Measurements from ENCODE around the gene RO60.

DNA sequence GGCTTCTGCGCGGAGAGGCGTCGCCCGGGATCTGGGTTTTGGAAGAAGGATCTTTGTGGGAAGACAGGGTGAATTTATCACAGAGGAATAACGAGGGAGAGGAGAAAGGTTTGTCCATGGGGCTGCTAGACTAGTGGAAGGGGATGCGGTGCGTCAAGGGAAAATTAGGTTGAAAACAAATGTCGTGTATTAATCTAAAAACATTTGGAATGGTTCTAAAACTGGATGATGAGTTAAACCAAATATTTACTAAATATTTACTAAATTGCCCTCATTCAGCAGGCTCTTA is 647 bp downstream of the RO60 start:
- TF ChIP-seq, protein P1, sequence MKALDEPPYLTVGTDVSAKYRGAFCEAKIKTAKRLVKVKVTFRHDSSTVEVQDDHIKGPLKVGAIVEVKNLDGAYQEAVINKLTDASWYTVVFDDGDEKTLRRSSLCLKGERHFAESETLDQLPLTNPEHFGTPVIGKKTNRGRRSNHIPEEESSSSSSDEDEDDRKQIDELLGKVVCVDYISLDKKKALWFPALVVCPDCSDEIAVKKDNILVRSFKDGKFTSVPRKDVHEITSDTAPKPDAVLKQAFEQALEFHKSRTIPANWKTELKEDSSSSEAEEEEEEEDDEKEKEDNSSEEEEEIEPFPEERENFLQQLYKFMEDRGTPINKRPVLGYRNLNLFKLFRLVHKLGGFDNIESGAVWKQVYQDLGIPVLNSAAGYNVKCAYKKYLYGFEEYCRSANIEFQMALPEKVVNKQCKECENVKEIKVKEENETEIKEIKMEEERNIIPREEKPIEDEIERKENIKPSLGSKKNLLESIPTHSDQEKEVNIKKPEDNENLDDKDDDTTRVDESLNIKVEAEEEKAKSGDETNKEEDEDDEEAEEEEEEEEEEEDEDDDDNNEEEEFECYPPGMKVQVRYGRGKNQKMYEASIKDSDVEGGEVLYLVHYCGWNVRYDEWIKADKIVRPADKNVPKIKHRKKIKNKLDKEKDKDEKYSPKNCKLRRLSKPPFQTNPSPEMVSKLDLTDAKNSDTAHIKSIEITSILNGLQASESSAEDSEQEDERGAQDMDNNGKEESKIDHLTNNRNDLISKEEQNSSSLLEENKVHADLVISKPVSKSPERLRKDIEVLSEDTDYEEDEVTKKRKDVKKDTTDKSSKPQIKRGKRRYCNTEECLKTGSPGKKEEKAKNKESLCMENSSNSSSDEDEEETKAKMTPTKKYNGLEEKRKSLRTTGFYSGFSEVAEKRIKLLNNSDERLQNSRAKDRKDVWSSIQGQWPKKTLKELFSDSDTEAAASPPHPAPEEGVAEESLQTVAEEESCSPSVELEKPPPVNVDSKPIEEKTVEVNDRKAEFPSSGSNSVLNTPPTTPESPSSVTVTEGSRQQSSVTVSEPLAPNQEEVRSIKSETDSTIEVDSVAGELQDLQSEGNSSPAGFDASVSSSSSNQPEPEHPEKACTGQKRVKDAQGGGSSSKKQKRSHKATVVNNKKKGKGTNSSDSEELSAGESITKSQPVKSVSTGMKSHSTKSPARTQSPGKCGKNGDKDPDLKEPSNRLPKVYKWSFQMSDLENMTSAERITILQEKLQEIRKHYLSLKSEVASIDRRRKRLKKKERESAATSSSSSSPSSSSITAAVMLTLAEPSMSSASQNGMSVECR (CRISPR knock-in tag; IDR thresholded peaks at IDR 0.05; ENCODE audit: borderline replicate concordance): no peak
- no peak for TF ChIP-seq FOXP4 (CRISPR knock-in tag; IDR thresholded peaks at IDR 0.05)
- TF ChIP-seq, protein P2, sequence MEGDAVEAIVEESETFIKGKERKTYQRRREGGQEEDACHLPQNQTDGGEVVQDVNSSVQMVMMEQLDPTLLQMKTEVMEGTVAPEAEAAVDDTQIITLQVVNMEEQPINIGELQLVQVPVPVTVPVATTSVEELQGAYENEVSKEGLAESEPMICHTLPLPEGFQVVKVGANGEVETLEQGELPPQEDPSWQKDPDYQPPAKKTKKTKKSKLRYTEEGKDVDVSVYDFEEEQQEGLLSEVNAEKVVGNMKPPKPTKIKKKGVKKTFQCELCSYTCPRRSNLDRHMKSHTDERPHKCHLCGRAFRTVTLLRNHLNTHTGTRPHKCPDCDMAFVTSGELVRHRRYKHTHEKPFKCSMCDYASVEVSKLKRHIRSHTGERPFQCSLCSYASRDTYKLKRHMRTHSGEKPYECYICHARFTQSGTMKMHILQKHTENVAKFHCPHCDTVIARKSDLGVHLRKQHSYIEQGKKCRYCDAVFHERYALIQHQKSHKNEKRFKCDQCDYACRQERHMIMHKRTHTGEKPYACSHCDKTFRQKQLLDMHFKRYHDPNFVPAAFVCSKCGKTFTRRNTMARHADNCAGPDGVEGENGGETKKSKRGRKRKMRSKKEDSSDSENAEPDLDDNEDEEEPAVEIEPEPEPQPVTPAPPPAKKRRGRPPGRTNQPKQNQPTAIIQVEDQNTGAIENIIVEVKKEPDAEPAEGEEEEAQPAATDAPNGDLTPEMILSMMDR (IDR thresholded peaks at IDR 0.05): no peak
